Pancreas (tissue), 10 donors: ENCODE data around the gene CCNE1. TPM values are rescaled to one million over a fixed set of nuclear protein-coding genes. Genes with fewer than 3 reads are reported as not detected.

ENCODE experiments used
- ATAC-seq, 4 donors: fragments of 200-7000 bp; cut with Tn5 transposase; one replicate each; pipeline versions ENCODE4 v1.8.0 to v1.9.1; 2020; ENCODE audit warnings: mild to moderate bottlenecking in 4 of 4, moderate library complexity in 4 of 4
- DNase-seq, 6 donors: peaks; one replicate each; pipeline ENCODE4 v3.0.0-alpha.2; 2020
- FAIRE-seq: peaks from 2 replicates; lab custom pipeline; 2012; peaks lifted over from hg19 to GRCh38; lab: Jason Lieb, UNC
- H3K27ac ChIP-seq, 4 donors: fragments of 200-600 bp; sonication (generic); 1 replicate in 3 of 4; 2 replicates in 1 of 4; pipeline versions ENCODE4 v1.5.0 to v1.8.0; 2020
- H3K27me3 ChIP-seq, 4 donors: fragments of 200-600 bp; one replicate each; pipeline ENCODE4 v1.8.0; 2021
- H3K36me3 ChIP-seq, 3 donors: fragments of 200-600 bp; sonication (generic) in 1 of 3; one replicate each; pipeline versions ENCODE4 v1.5.0 to v1.8.0; 2020 to 2021
- H3K4me1 ChIP-seq, 3 donors: fragments of 200-600 bp; one replicate each; pipeline ENCODE4 v1.8.0; 2021
- H3K4me3 ChIP-seq, 4 donors: fragments of 200-600 bp; sonication (generic) in 2 of 4; one replicate each; pipeline versions ENCODE4 v1.5.0 to v1.8.0; 2020 to 2021
- H3K9me3 ChIP-seq, 4 donors: fragments of 200-600 bp; one replicate each; pipeline ENCODE4 v1.8.0; 2021
- CTCF ChIP-seq, 4 donors: fragments of 200-600 bp; sonication (generic) in 3 of 4; IDR thresholded peaks; one replicate each; pipeline versions ENCODE4 v1.5.0 to v1.8.0; 2021; ENCODE audit warnings: antibody characterized with exemption in 4 of 4
- WGBS, 2 donors: extraction: QIAGEN DNeasy Blood & Tissue Kit; methylation state at CpG; one replicate each; pipeline ENCODE4 v1.1.7; 2013; 5-methylcytosine and 5-hydroxymethylcytosine counted together
- intact Hi-C, 3 donors: fragments of 100-400 bp; cut with DNase I; formaldehyde crosslinking; loops; one replicate each; pipeline versions ENCODE4 v1.11.1 to v1.14.2; 2022
- polyA plus RNA-seq, 2 donors: library from polyadenylated mRNA; stranded (reverse); fragments of 200-250 nt; gene quantifications; one replicate each; pipeline ENCODE4 v1.2.3, GENCODE V29; 2013
- total RNA-seq, 6 donors: library from RNA; stranded (reverse); fragmentation: NEBNext Ultra II Directional in 4 of 6; extraction: Animal tissue kit (Norgen Biotek cat#: 25700) in 4 of 6; gene quantifications; one replicate each; pipeline versions ENCODE4 v1.2.1 to v1.2.4, GENCODE V29; 2021 to 2023
- donor health status: healthy with polysubstance abuse.
- donor health status: DM: no; HTN: no; CAD: no; lungs with moderate emphysema.
- donor health status: DM: no; HTN: no; CAD: no.
- donor health status: control.
- donor health status: control.
- donor health status: Bipolar disorder and iron deficiency.
- donor health status: DM: yes; HTN: yes; CAD: no.
- donor health status: DM: no; HTN: no; CAD: no.
- donor health status: DM: no; HTN: no; CAD: no.
- donor health status: DM: yes; HTN: yes; CAD: no.

Gene CCNE1
- total and polyA plus RNA-seq, 8 donors: 0.23 to 1.9 (median 0.74) TPM

- Histone ChIP-seq H3K4me1 (peaks cover 0 to 5% (median 4%) of the 10 kb centered on the region in 3 donors), H3K4me3 (no peak overlapping the region), H3K27me3 (no peaks in the 10 kb centered on the region), H3K27ac (no peak overlapping the region), H3K9me3 (no peaks in the 10 kb centered on the region), H3K36me3 (no peaks in the 10 kb centered on the region)
- ATAC-seq (no peak), FAIRE-seq (no peak), DNase-seq (no peak)
- intact Hi-C loops: no loop called here
- TF ChIP-seq CTCF (IDR thresholded peaks at IDR 0.05): no peak
- WGBS, 2 donors: 73 to 79% methylated on average over 3 of the region's 3 CpGs
Measured at GRCh38 chr19:29809795-29810503, 1.8 kb upstream of the CCNE1 start.

GRCh38 chr19:29810504-29810871 is 1.3 kb upstream of the CCNE1 start:
- ATAC-seq: no peak
- Histone ChIP-seq H3K27ac (no peak overlapping the region), H3K27me3 (no peaks in the 10 kb centered on the region), H3K4me3 (no peak overlapping the region), H3K4me1 (peaks cover 0 to under 1% (median 0%) of the 10 kb centered on the region in 3 donors), H3K36me3 (no peaks in the 10 kb centered on the region), H3K9me3 (no peaks in the 10 kb centered on the region)
- intact Hi-C loops: no loop called here
- DNase-seq: peak in 1 of 6 donors; percentile 15
- no peak for TF ChIP-seq CTCF (IDR thresholded peaks at IDR 0.05)
- no peak for FAIRE-seq
- WGBS, 2 donors: 83 to 91% methylated on average over 4 of the region's 4 CpGs

- H3K27ac ChIP-seq: no peak overlapping the region
- ATAC-seq (no peak), DNase-seq (peak; percentile 13 to 79 (median 43)), FAIRE-seq (no peak)
- H3K4me1 ChIP-seq: no peaks in the 10 kb centered on the region
- no peaks in the 10 kb centered on the region for H3K36me3 ChIP-seq
- intact Hi-C loops: no loop called here
- H3K4me3 ChIP-seq: peak overlapping the region; percentile 20 to 54 (median 42)
- WGBS, 2 donors: 3% methylated on average over 44 to 104 of the region's 104 CpGs
- no peak for TF ChIP-seq CTCF (IDR thresholded peaks at IDR 0.05)
- no peaks in the 10 kb centered on the region for H3K9me3 ChIP-seq
- no peaks in the 10 kb centered on the region for H3K27me3 ChIP-seq
Measured at GRCh38 chr19:29812080-29812880, 489 bp downstream of the CCNE1 start.

- DNase-seq: no peak
- H3K4me3 ChIP-seq: peak overlapping the region in 2 of 4 donors; percentile 48 to 54
- no peak for FAIRE-seq
Measured at GRCh38 chr19:29812881-29813275, 1.1 kb downstream of the CCNE1 start.

More at GRCh38 chr19:29812881-29813275, 1.1 kb downstream of the CCNE1 start:
- TF ChIP-seq CTCF (IDR thresholded peaks at IDR 0.05): no peak
- Histone ChIP-seq H3K9me3 (no peaks in the 10 kb centered on the region), H3K4me1 (no peaks in the 10 kb centered on the region), H3K27me3 (no peaks in the 10 kb centered on the region), H3K27ac (no peak overlapping the region), H3K36me3 (no peaks in the 10 kb centered on the region)
- intact Hi-C loops: no loop called here
- no peak for ATAC-seq
- 74 to 80% methylated on average over 6 of the region's 6 CpGs for WGBS, 2 donors
